H1 (cell line): ENCODE measurements around the gene TBC1D22A. TPM values are rescaled to one million over a fixed set of nuclear protein-coding genes. Genes with fewer than 3 reads are reported as not detected.

Experiments
- CBX8 ChIP-seq: fragments of 300-800, 300-1000 bp; sonication (generic); IDR thresholded peaks from 2 replicates; pipeline ENCODE4 v1.7.1; 2016; ENCODE audit warnings: low read depth, low read length, borderline replicate concordance
- CHD2 ChIP-seq: IDR thresholded peaks from 2 replicates; pipeline ENCODE4 v1.6.1; 2012; ENCODE audit warnings: low read length, improper control_type of control experiment
- GABPA ChIP-seq: IDR thresholded peaks from 2 replicates; pipeline ENCODE4 v1.6.1; 2011; ENCODE audit warnings: mild to moderate bottlenecking, low read length, moderate library complexity, borderline replicate concordance; ENCODE audit not compliant: insufficient read depth
- NRF1 ChIP-seq: IDR thresholded peaks from 2 replicates; pipeline ENCODE4 v1.6.1; 2011; ENCODE audit warnings: mild to moderate bottlenecking, low read depth, low read length, improper control_type of control experiment
- RAD21 ChIP-seq, 2 experiments: IDR thresholded peaks in 1 of 2; conservative IDR thresholded peaks in 1 of 2; 2 replicates each; pipeline ENCODE4 v1.6.1; 2011; ENCODE audit warnings: low read depth in 2 of 2, low read length in 2 of 2, improper control_type of control experiment in 1 of 2, inconsistent platforms in 1 of 2, mild to moderate bottlenecking in 1 of 2, moderate library complexity in 1 of 2
- RXRA ChIP-seq: IDR thresholded peaks from 2 replicates; pipeline ENCODE4 v1.6.1; 2011; ENCODE audit warnings: low read depth, mild to moderate bottlenecking, low read length, moderate library complexity; ENCODE audit not compliant: insufficient read depth
- TAF1 ChIP-seq: IDR thresholded peaks from 2 replicates; pipeline ENCODE4 v1.6.1; 2011; ENCODE audit warnings: mild to moderate bottlenecking, low read depth, low read length
- YY1 ChIP-seq: IDR thresholded peaks from 2 replicates; pipeline ENCODE4 v1.6.1; 2011; ENCODE audit warnings: low read depth, mild to moderate bottlenecking, low read length
- polyA plus RNA-seq, 7 experiments: library from polyadenylated mRNA; depleted of rRNA in 3 of 7; stranded (reverse) in 5 of 7; unstranded in 2 of 7; fragments of >200 nt in 5 of 7; fragments of 200-250 nt in 2 of 7; gene quantifications; 1 replicate in 5 of 7; 2 replicates in 1 of 7; 4 replicates in 1 of 7; pipeline versions ENCODE4 v1.2.1 to v1.2.3, GENCODE V29; 2011 to 2013; ENCODE audit warnings: missing spikeins in 2 of 7, mixed read lengths in 2 of 7
- total RNA-seq: library from RNA; stranded (reverse); fragmentation: NEBNext Ultra II Directional; extraction: Animal tissue kit (Norgen Biotek cat#: 25700); gene quantifications from 2 replicates; pipeline ENCODE4 v1.2.1, GENCODE V29; 2021
- TF ChIP-seq, protein P1 (sequence below): fragments of 300-600 bp; sonication (generic); IDR thresholded peaks from 2 replicates; pipeline ENCODE4 v1.7.1; 2012; ENCODE audit warnings: low read length, moderate library complexity, mild to moderate bottlenecking, inconsistent platforms; ENCODE audit not compliant: insufficient replicate concordance

TBC1D22A gene
- total and polyA plus RNA-seq, 2 of the 8 experiments (the other 6 are each of a cell fraction or from before 2014, with no cell fraction given): 11.9 to 18.4 TPM

DNA sequence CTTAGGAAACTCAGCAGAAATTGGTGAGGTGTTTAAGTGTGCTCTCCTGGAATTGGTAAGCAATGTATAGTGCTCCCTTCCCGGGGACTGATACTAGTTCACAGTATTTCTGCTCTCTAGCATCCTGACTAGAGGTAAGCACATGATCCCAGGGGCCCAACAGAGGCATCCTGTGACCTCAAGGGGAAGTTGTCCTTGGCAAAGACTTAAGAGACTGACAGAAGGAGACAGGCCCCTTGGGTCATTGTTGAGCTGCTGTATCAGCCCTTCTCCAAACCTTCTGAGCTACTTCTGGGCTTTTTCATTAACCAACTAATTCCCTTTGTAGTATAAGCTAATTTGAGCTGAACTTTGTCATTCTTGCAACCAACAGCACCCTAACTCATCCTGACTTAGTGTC, 4.3 kb upstream of the TBC1D22A start (continued):
- TF ChIP-seq, protein P1, sequence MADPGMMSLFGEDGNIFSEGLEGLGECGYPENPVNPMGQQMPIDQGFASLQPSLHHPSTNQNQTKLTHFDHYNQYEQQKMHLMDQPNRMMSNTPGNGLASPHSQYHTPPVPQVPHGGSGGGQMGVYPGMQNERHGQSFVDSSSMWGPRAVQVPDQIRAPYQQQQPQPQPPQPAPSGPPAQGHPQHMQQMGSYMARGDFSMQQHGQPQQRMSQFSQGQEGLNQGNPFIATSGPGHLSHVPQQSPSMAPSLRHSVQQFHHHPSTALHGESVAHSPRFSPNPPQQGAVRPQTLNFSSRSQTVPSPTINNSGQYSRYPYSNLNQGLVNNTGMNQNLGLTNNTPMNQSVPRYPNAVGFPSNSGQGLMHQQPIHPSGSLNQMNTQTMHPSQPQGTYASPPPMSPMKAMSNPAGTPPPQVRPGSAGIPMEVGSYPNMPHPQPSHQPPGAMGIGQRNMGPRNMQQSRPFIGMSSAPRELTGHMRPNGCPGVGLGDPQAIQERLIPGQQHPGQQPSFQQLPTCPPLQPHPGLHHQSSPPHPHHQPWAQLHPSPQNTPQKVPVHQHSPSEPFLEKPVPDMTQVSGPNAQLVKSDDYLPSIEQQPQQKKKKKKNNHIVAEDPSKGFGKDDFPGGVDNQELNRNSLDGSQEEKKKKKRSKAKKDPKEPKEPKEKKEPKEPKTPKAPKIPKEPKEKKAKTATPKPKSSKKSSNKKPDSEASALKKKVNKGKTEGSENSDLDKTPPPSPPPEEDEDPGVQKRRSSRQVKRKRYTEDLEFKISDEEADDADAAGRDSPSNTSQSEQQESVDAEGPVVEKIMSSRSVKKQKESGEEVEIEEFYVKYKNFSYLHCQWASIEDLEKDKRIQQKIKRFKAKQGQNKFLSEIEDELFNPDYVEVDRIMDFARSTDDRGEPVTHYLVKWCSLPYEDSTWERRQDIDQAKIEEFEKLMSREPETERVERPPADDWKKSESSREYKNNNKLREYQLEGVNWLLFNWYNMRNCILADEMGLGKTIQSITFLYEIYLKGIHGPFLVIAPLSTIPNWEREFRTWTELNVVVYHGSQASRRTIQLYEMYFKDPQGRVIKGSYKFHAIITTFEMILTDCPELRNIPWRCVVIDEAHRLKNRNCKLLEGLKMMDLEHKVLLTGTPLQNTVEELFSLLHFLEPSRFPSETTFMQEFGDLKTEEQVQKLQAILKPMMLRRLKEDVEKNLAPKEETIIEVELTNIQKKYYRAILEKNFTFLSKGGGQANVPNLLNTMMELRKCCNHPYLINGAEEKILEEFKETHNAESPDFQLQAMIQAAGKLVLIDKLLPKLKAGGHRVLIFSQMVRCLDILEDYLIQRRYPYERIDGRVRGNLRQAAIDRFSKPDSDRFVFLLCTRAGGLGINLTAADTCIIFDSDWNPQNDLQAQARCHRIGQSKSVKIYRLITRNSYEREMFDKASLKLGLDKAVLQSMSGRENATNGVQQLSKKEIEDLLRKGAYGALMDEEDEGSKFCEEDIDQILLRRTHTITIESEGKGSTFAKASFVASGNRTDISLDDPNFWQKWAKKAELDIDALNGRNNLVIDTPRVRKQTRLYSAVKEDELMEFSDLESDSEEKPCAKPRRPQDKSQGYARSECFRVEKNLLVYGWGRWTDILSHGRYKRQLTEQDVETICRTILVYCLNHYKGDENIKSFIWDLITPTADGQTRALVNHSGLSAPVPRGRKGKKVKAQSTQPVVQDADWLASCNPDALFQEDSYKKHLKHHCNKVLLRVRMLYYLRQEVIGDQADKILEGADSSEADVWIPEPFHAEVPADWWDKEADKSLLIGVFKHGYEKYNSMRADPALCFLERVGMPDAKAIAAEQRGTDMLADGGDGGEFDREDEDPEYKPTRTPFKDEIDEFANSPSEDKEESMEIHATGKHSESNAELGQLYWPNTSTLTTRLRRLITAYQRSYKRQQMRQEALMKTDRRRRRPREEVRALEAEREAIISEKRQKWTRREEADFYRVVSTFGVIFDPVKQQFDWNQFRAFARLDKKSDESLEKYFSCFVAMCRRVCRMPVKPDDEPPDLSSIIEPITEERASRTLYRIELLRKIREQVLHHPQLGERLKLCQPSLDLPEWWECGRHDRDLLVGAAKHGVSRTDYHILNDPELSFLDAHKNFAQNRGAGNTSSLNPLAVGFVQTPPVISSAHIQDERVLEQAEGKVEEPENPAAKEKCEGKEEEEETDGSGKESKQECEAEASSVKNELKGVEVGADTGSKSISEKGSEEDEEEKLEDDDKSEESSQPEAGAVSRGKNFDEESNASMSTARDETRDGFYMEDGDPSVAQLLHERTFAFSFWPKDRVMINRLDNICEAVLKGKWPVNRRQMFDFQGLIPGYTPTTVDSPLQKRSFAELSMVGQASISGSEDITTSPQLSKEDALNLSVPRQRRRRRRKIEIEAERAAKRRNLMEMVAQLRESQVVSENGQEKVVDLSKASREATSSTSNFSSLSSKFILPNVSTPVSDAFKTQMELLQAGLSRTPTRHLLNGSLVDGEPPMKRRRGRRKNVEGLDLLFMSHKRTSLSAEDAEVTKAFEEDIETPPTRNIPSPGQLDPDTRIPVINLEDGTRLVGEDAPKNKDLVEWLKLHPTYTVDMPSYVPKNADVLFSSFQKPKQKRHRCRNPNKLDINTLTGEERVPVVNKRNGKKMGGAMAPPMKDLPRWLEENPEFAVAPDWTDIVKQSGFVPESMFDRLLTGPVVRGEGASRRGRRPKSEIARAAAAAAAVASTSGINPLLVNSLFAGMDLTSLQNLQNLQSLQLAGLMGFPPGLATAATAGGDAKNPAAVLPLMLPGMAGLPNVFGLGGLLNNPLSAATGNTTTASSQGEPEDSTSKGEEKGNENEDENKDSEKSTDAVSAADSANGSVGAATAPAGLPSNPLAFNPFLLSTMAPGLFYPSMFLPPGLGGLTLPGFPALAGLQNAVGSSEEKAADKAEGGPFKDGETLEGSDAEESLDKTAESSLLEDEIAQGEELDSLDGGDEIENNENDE: no peak
- TF ChIP-seq CHD2 (no peak), CBX8 (no peak), NRF1 (no peak), YY1 (no peak), RAD21 (IDR thresholded peaks at IDR 0.05 in 1 of 2, conservative IDR thresholded peaks at IDR 0.05 in 1 of 2; ENCODE audit: low read depth in 2 of 2, low read length in 2 of 2) (no peak), RXRA (no peak), GABPA (no peak), TAF1 (no peak)
